Measurements from ENCODE around the gene TENM4. TPM values are rescaled to one million over a fixed set of nuclear protein-coding genes. Genes with fewer than 3 reads are reported as not detected.

TENM4 gene
- total and polyA plus RNA-seq, 4 donors, result 0.02 to 0.33 (median 0.14) TPM

GRCh38 chr11:79184285-79184684, 256.5 kb downstream of the TENM4 start:
- no peak overlapping the region for H3K9ac ChIP-seq (ENCODE audit: low read depth in 1 of 2, low read length in 2 of 2)
- no peaks in the 10 kb centered on the region for H3K27me3 ChIP-seq (ENCODE audit: control insufficient read depth in 4 of 4, insufficient read depth in 4 of 4, low read length in 3 of 4)
- H3K9me3 ChIP-seq (ENCODE audit: control insufficient read depth in 4 of 4, low read length in 3 of 4), result peaks cover 0 to 4% (median 3%) of the 10 kb centered on the region in 4 donors
- no peak overlapping the region for H3K4me3 ChIP-seq (ENCODE audit: low read depth in 1 of 3, low read length in 3 of 3)
- peaks cover 0 to 3% (median 1%) of the 10 kb centered on the region in 4 donors for H3K4me1 ChIP-seq (ENCODE audit: control insufficient read depth in 4 of 4, insufficient read depth in 4 of 4, low read length in 3 of 4)
- H3K36me3 ChIP-seq (ENCODE audit: control insufficient read depth in 4 of 4, insufficient read depth in 3 of 4, low read depth in 1 of 4, low read length in 3 of 4), result no peaks in the 10 kb centered on the region
- DNase-seq (ENCODE audit: low spot score), result no peak
- 83% methylated on average over 4 of the region's 4 CpGs for WGBS
- no peak for TF ChIP-seq ATF3 (IDR thresholded peaks at IDR 0.05)
- TF ChIP-seq RXRA (IDR thresholded peaks at IDR 0.05), result no peak
- no peak for TF ChIP-seq GABPA (IDR thresholded peaks at IDR 0.05 in 1 of 2, conservative IDR thresholded peaks at IDR 0.05 in 1 of 2)
- no peak for TF ChIP-seq HNF4A (conservative IDR thresholded peaks at IDR 0.05)
- TF ChIP-seq, protein P1, sequence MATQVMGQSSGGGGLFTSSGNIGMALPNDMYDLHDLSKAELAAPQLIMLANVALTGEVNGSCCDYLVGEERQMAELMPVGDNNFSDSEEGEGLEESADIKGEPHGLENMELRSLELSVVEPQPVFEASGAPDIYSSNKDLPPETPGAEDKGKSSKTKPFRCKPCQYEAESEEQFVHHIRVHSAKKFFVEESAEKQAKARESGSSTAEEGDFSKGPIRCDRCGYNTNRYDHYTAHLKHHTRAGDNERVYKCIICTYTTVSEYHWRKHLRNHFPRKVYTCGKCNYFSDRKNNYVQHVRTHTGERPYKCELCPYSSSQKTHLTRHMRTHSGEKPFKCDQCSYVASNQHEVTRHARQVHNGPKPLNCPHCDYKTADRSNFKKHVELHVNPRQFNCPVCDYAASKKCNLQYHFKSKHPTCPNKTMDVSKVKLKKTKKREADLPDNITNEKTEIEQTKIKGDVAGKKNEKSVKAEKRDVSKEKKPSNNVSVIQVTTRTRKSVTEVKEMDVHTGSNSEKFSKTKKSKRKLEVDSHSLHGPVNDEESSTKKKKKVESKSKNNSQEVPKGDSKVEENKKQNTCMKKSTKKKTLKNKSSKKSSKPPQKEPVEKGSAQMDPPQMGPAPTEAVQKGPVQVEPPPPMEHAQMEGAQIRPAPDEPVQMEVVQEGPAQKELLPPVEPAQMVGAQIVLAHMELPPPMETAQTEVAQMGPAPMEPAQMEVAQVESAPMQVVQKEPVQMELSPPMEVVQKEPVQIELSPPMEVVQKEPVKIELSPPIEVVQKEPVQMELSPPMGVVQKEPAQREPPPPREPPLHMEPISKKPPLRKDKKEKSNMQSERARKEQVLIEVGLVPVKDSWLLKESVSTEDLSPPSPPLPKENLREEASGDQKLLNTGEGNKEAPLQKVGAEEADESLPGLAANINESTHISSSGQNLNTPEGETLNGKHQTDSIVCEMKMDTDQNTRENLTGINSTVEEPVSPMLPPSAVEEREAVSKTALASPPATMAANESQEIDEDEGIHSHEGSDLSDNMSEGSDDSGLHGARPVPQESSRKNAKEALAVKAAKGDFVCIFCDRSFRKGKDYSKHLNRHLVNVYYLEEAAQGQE (IDR thresholded peaks at IDR 0.05), result no peak
- TF ChIP-seq, protein P2, sequence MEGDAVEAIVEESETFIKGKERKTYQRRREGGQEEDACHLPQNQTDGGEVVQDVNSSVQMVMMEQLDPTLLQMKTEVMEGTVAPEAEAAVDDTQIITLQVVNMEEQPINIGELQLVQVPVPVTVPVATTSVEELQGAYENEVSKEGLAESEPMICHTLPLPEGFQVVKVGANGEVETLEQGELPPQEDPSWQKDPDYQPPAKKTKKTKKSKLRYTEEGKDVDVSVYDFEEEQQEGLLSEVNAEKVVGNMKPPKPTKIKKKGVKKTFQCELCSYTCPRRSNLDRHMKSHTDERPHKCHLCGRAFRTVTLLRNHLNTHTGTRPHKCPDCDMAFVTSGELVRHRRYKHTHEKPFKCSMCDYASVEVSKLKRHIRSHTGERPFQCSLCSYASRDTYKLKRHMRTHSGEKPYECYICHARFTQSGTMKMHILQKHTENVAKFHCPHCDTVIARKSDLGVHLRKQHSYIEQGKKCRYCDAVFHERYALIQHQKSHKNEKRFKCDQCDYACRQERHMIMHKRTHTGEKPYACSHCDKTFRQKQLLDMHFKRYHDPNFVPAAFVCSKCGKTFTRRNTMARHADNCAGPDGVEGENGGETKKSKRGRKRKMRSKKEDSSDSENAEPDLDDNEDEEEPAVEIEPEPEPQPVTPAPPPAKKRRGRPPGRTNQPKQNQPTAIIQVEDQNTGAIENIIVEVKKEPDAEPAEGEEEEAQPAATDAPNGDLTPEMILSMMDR (IDR thresholded peaks at IDR 0.05; ENCODE audit: low read depth, low read length, missing input control), result no peak
- no peak for TF ChIP-seq RAD21 (IDR thresholded peaks at IDR 0.05)
- TF ChIP-seq JUND (IDR thresholded peaks at IDR 0.05), result no peak
- TF ChIP-seq SP1 (IDR thresholded peaks at IDR 0.05), result no peak
- no peak for TF ChIP-seq TAF1 (conservative IDR thresholded peaks at IDR 0.05)
- no peak for TF ChIP-seq EGR1 (IDR thresholded peaks at IDR 0.05; ENCODE audit: low read depth in 2 of 2)
- TF ChIP-seq YY1 (IDR thresholded peaks at IDR 0.05), result no peak
- TF ChIP-seq MAX (IDR thresholded peaks at IDR 0.05), result no peak
- no peak overlapping the region for H3K27ac ChIP-seq (ENCODE audit: low read depth in 1 of 2, low read length in 2 of 2)

GRCh38 chr11:79182794-79183193, 258.0 kb downstream of the TENM4 start:
- Histone ChIP-seq H3K36me3 (ENCODE audit: control insufficient read depth in 4 of 4, insufficient read depth in 3 of 4, low read depth in 1 of 4, low read length in 3 of 4) (no peaks in the 10 kb centered on the region), H3K4me3 (ENCODE audit: low read depth in 1 of 3, low read length in 3 of 3) (no peak overlapping the region), H3K27me3 (ENCODE audit: control insufficient read depth in 4 of 4, insufficient read depth in 4 of 4, low read length in 3 of 4) (no peaks in the 10 kb centered on the region), H3K9me3 (ENCODE audit: control insufficient read depth in 4 of 4, low read length in 3 of 4) (peaks cover 0 to 3% (median 2%) of the 10 kb centered on the region in 4 donors), H3K9ac (ENCODE audit: low read depth in 1 of 2, low read length in 2 of 2) (no peak overlapping the region), H3K4me1 (ENCODE audit: control insufficient read depth in 4 of 4, insufficient read depth in 4 of 4, low read length in 3 of 4) (no peaks in the 10 kb centered on the region), H3K27ac (ENCODE audit: low read depth in 1 of 2, low read length in 2 of 2) (no peak overlapping the region)
- WGBS, result 63% methylated on average over 1 of the region's 1 CpG
- DNase-seq (ENCODE audit: low spot score), result no peak
- TF ChIP-seq NR2F2 (IDR thresholded peaks at IDR 0.05), result no peak
- TF ChIP-seq SP1 (IDR thresholded peaks at IDR 0.05), result no peak
- no peak for TF ChIP-seq HNF4A (conservative IDR thresholded peaks at IDR 0.05)
- no peak for TF ChIP-seq YY1 (IDR thresholded peaks at IDR 0.05)
- no peak for TF ChIP-seq HNF4G (IDR thresholded peaks at IDR 0.05)
- TF ChIP-seq, protein P1 (IDR thresholded peaks at IDR 0.05), result no peak
- TF ChIP-seq RAD21 (IDR thresholded peaks at IDR 0.05), result no peak
- no peak for TF ChIP-seq ATF3 (IDR thresholded peaks at IDR 0.05)
